ENCODE results near the gene PUS7L. TPM values are rescaled to one million over a fixed set of nuclear protein-coding genes. Genes with fewer than 3 reads are reported as not detected.
"Not testable (repeated sequence)": the region's sequence is repeated elsewhere in the genome, so short reads cannot be mapped to it uniquely, and the experiment has no call there.

Gene PUS7L
- total and polyA plus RNA-seq, 2 experiments from 2014 or later, result 15.0 to 23.1 TPM

GRCh38 chr12:43754015-43754414 is 4.6 kb downstream of the PUS7L start:
- no peak overlapping the region for H3K9ac ChIP-seq
- in situ Hi-C loops (cut with MboI), result no loop called here
- H3F3A ChIP-seq (ENCODE audit: insufficient read depth), result no peaks in the 10 kb centered on the region
- H2AFZ ChIP-seq, result no peak overlapping the region
- no peak overlapping the region for H3K4me2 ChIP-seq (ENCODE audit: unreplicated experiment)
- H3K27me3 ChIP-seq (replicated peaks; ENCODE audit: insufficient read depth), result no peaks in the 10 kb centered on the region
- no peak for TF ChIP-seq EZH2phosphoT487 (IDR thresholded peaks at IDR 0.05; ENCODE audit: insufficient read depth, low read depth)
- no peak for TF ChIP-seq EZH2 (IDR thresholded peaks at IDR 0.05; ENCODE audit: insufficient read depth, poor library complexity, severe bottlenecking)
- DNase-seq, result no peak
- H3K4me1 ChIP-seq (ENCODE audit: insufficient read depth), result peaks cover 9% of the 10 kb centered on the region; the same call in 1 of the 2 replicates
- no peaks in the 10 kb centered on the region for H3K9me3 ChIP-seq (ENCODE audit: low read depth)
- H3K27ac ChIP-seq, result no peak overlapping the region
- no peaks in the 10 kb centered on the region; the same call in 1 of the 2 replicates for H3K9me2 ChIP-seq (ENCODE audit: insufficient read depth)
- peaks cover 39% of the 10 kb centered on the region for H3K79me2 ChIP-seq (ENCODE audit: insufficient read depth)
- H4K20me1 ChIP-seq (ENCODE audit: insufficient read depth), result no peaks in the 10 kb centered on the region
- no peak overlapping the region for H3K4me3 ChIP-seq
- WGBS, 2 experiments (ENCODE audit: low coverage in 1 of 2, low lambda C conversion rate in 2 of 2, missing lambda C conversion rate in 2 of 2), result 67 to 77% methylated on average over 3 of the region's 3 CpGs
- peaks cover 19% of the 10 kb centered on the region; the same call in 1 of the 2 replicates for H3K36me3 ChIP-seq (ENCODE audit: low read depth)

GRCh38 chr12:43751360-43751759 is 7.2 kb downstream of the PUS7L start:
- H3K4me3 ChIP-seq; H2AFZ ChIP-seq; H3K9me3 ChIP-seq (ENCODE audit: low read depth); H4K20me1 ChIP-seq (ENCODE audit: insufficient read depth); H3K27ac ChIP-seq; in situ Hi-C loops (cut with MboI); H3K9me2 ChIP-seq (ENCODE audit: insufficient read depth); DNase-seq; H3K4me1 ChIP-seq (ENCODE audit: insufficient read depth); H3K4me2 ChIP-seq (ENCODE audit: unreplicated experiment); H3K27me3 ChIP-seq (replicated peaks; ENCODE audit: insufficient read depth); H3K9ac ChIP-seq; H3F3A ChIP-seq (ENCODE audit: insufficient read depth): not testable (repeated sequence)
- Histone ChIP-seq H3K36me3 (ENCODE audit: low read depth) (peaks cover 19% of the 10 kb centered on the region; the same call in 1 of the 2 replicates), H3K79me2 (ENCODE audit: insufficient read depth) (peaks cover 17% of the 10 kb centered on the region)
- 88 to 99% methylated on average over 6 of the region's 6 CpGs for WGBS, 2 experiments (ENCODE audit: low coverage in 1 of 2, low lambda C conversion rate in 2 of 2, missing lambda C conversion rate in 2 of 2)

GRCh38 chr12:43750814-43751213 is 7.8 kb downstream of the PUS7L start:
- TF ChIP-seq EZH2phosphoT487 (IDR thresholded peaks at IDR 0.05; ENCODE audit: insufficient read depth, low read depth) (no peak), EZH2 (IDR thresholded peaks at IDR 0.05; ENCODE audit: insufficient read depth, poor library complexity, severe bottlenecking) (no peak)
- WGBS, 2 experiments (ENCODE audit: low coverage in 1 of 2, low lambda C conversion rate in 2 of 2, missing lambda C conversion rate in 2 of 2), result 84 to 85% methylated on average over 3 of the region's 3 CpGs

GRCh38 chr12:43749016-43749415 is 9.6 kb downstream of the PUS7L start:
- no peak for DNase-seq
- no peak overlapping the region for H3K4me3 ChIP-seq
- H3K4me1 ChIP-seq (ENCODE audit: insufficient read depth), result no peaks in the 10 kb centered on the region
- in situ Hi-C loops (cut with MboI), result no loop called here
- H3K9me3 ChIP-seq (ENCODE audit: low read depth), result no peaks in the 10 kb centered on the region
- peaks cover 27% of the 10 kb centered on the region for H3K36me3 ChIP-seq (ENCODE audit: low read depth)
- WGBS, 2 experiments (ENCODE audit: low coverage in 1 of 2, low lambda C conversion rate in 2 of 2, missing lambda C conversion rate in 2 of 2), result 95 to 96% methylated on average over 5 of the region's 5 CpGs
- no peaks in the 10 kb centered on the region for H3K27me3 ChIP-seq (replicated peaks; ENCODE audit: insufficient read depth)
- H3K79me2 ChIP-seq (ENCODE audit: insufficient read depth), result peaks cover 7% of the 10 kb centered on the region; the same call in 1 of the 2 replicates
- no peaks in the 10 kb centered on the region; the same call in 1 of the 2 replicates for H3K9me2 ChIP-seq (ENCODE audit: insufficient read depth)
- H3F3A ChIP-seq (ENCODE audit: insufficient read depth), result 0 out of 2 replicates have a peak, but pooled peaks cover under 1% of the 10 kb centered on the region
- no peak overlapping the region for H3K4me2 ChIP-seq (ENCODE audit: unreplicated experiment)
- no peak overlapping the region for H3K27ac ChIP-seq
- TF ChIP-seq EZH2phosphoT487 (IDR thresholded peaks at IDR 0.05; ENCODE audit: insufficient read depth, low read depth) (no peak), EZH2 (IDR thresholded peaks at IDR 0.05; ENCODE audit: insufficient read depth, poor library complexity, severe bottlenecking) (no peak)
- no peaks in the 10 kb centered on the region for H4K20me1 ChIP-seq (ENCODE audit: insufficient read depth)
- H2AFZ ChIP-seq, result no peak overlapping the region
- no peak overlapping the region for H3K9ac ChIP-seq

More at GRCh38 chr12:43750814-43751213, 7.8 kb downstream of the PUS7L start:
- H3K36me3 ChIP-seq (ENCODE audit: low read depth), result peaks cover 19% of the 10 kb centered on the region; the same call in 1 of the 2 replicates
- H3F3A ChIP-seq (ENCODE audit: insufficient read depth), result no peaks in the 10 kb centered on the region
- H3K27ac ChIP-seq, result no peak overlapping the region
- H3K27me3 ChIP-seq (replicated peaks; ENCODE audit: insufficient read depth), result no peaks in the 10 kb centered on the region
- H3K4me3 ChIP-seq, result no peak overlapping the region
- H3K9me2 ChIP-seq (ENCODE audit: insufficient read depth), result no peaks in the 10 kb centered on the region; the same call in 1 of the 2 replicates
- no peak overlapping the region for H3K4me2 ChIP-seq (ENCODE audit: unreplicated experiment)
- H2AFZ ChIP-seq, result no peak overlapping the region
- H3K9ac ChIP-seq, result no peak overlapping the region
- in situ Hi-C loops (cut with MboI), result no loop called here
- no peaks in the 10 kb centered on the region for H3K4me1 ChIP-seq (ENCODE audit: insufficient read depth)
- no peaks in the 10 kb centered on the region for H3K9me3 ChIP-seq (ENCODE audit: low read depth)
- no peak for DNase-seq
- peaks cover 14% of the 10 kb centered on the region; the same call in 1 of the 2 replicates for H3K79me2 ChIP-seq (ENCODE audit: insufficient read depth)
- no peaks in the 10 kb centered on the region for H4K20me1 ChIP-seq (ENCODE audit: insufficient read depth)

- Histone ChIP-seq H3F3A (ENCODE audit: insufficient read depth) (peaks cover 30% of the 10 kb centered on the region), H3K9ac (no peak overlapping the region), H3K36me3 (ENCODE audit: low read depth) (peaks cover 23% of the 10 kb centered on the region), H4K20me1 (ENCODE audit: insufficient read depth) (no peaks in the 10 kb centered on the region), H2AFZ (no peak overlapping the region), H3K4me2 (ENCODE audit: unreplicated experiment) (no peak overlapping the region), H3K4me3 (no peak overlapping the region), H3K9me3 (ENCODE audit: low read depth) (no peaks in the 10 kb centered on the region), H3K4me1 (ENCODE audit: insufficient read depth) (peaks cover 30% of the 10 kb centered on the region), H3K27ac (no peak overlapping the region), H3K79me2 (ENCODE audit: insufficient read depth) (no peaks in the 10 kb centered on the region), H3K27me3 (replicated peaks; ENCODE audit: insufficient read depth) (no peaks in the 10 kb centered on the region), H3K9me2 (ENCODE audit: insufficient read depth) (no peaks in the 10 kb centered on the region)
- TF ChIP-seq EZH2 (IDR thresholded peaks at IDR 0.05; ENCODE audit: insufficient read depth, poor library complexity, severe bottlenecking) (no peak), EZH2phosphoT487 (IDR thresholded peaks at IDR 0.05; ENCODE audit: insufficient read depth, low read depth) (no peak)
- DNase-seq, result no peak
- in situ Hi-C loops (cut with MboI), result no loop called here
Observed at GRCh38 chr12:43744826-43745225, 13.8 kb downstream of the PUS7L start.
